Cardiac muscle cell (in vitro differentiated cells and primary cell): ENCODE data around the gene BFSP1. TPM values are rescaled to one million over a fixed set of nuclear protein-coding genes. Genes with fewer than 3 reads are reported as not detected.

Source experiments
- DNase-seq, 2 donors: peaks; one replicate each; pipeline versions ENCODE4 v3.0.0 to v3.0.0-alpha.2; 2010 to 2017; ENCODE audit warnings: low read depth in 1 of 2, low spot score in 1 of 2
- H3K27ac ChIP-seq: fragments of 200-600 bp; sonication (generic); 2 replicates; pipeline ENCODE4 v1.5.1; 2016
- H3K27me3 ChIP-seq: fragments of 200-600 bp; sonication (generic); 2 replicates; pipeline ENCODE4 v1.6.0; 2016; ENCODE audit warnings: control low read depth
- H3K36me3 ChIP-seq: fragments of 200-600 bp; sonication (generic); 2 replicates; pipeline ENCODE4 v1.5.1; 2016; ENCODE audit warnings: control low read depth
- H3K4me1 ChIP-seq: fragments of 200-600 bp; sonication (generic); 2 replicates; pipeline ENCODE4 v1.8.1; 2017; ENCODE audit warnings: low read depth, mild to moderate bottlenecking, mixed run types
- H3K4me3 ChIP-seq: fragments of 200-600 bp; sonication (generic); 2 replicates; pipeline ENCODE4 v1.5.1; 2016; ENCODE audit warnings: mild to moderate bottlenecking
- H3K9me3 ChIP-seq: fragments of 200-600 bp; sonication (generic); 2 replicates; pipeline ENCODE4 v1.5.1; 2017; ENCODE audit warnings: low read depth, mild to moderate bottlenecking, control low read depth
- polyA plus RNA-seq: library from polyadenylated mRNA; unstranded; fragments of >200 nt; fragmentation: Nextera tagmentation; extraction: Ambion mirVana; gene quantifications from 2 replicates; pipeline ENCODE4 v1.2.1, GENCODE V29; 2016
- total RNA-seq: library from RNA; depleted of rRNA; stranded (reverse); fragments of >200 nt; gene quantifications from 2 replicates; pipeline ENCODE4 v1.2.3, GENCODE V29; 2016
- TF ChIP-seq, protein P1 (sequence below): IDR thresholded peaks from 2 replicates; pipeline ENCODE4 v1.5.1; 2012; ENCODE audit warnings: low read depth, mild to moderate bottlenecking, low read length

Gene BFSP1
- total and polyA plus RNA-seq, 2 experiments from 2014 or later: 5.3 to 7.1 TPM

DNA sequence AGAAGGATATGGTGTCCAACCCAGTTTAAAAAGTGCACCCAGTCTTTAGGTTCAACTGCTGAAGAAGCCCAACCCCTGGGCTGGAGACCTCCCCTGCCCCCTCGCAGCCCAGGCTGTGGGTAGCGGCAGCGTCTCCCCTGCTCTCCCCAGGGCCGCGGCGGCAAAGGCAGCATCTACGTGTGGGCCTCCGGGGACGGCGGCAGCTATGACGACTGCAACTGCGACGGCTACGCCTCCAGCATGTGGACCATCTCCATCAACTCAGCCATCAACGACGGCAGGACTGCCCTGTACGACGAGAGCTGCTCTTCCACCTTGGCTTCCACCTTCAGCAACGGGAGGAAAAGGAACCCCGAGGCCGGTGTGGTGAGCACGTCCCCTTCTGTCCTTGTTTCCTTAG is 77.6 kb downstream of the BFSP1 start:
- Histone ChIP-seq H3K36me3 (no peaks in the 10 kb centered on the region), H3K27me3 (no peaks in the 10 kb centered on the region), H3K4me1 (no peaks in the 10 kb centered on the region), H3K27ac (no peak overlapping the region), H3K9me3 (no peaks in the 10 kb centered on the region), H3K4me3 (no peak overlapping the region)
- TF ChIP-seq, protein P1, sequence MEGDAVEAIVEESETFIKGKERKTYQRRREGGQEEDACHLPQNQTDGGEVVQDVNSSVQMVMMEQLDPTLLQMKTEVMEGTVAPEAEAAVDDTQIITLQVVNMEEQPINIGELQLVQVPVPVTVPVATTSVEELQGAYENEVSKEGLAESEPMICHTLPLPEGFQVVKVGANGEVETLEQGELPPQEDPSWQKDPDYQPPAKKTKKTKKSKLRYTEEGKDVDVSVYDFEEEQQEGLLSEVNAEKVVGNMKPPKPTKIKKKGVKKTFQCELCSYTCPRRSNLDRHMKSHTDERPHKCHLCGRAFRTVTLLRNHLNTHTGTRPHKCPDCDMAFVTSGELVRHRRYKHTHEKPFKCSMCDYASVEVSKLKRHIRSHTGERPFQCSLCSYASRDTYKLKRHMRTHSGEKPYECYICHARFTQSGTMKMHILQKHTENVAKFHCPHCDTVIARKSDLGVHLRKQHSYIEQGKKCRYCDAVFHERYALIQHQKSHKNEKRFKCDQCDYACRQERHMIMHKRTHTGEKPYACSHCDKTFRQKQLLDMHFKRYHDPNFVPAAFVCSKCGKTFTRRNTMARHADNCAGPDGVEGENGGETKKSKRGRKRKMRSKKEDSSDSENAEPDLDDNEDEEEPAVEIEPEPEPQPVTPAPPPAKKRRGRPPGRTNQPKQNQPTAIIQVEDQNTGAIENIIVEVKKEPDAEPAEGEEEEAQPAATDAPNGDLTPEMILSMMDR: no peak
- DNase-seq: no peak

DNA sequence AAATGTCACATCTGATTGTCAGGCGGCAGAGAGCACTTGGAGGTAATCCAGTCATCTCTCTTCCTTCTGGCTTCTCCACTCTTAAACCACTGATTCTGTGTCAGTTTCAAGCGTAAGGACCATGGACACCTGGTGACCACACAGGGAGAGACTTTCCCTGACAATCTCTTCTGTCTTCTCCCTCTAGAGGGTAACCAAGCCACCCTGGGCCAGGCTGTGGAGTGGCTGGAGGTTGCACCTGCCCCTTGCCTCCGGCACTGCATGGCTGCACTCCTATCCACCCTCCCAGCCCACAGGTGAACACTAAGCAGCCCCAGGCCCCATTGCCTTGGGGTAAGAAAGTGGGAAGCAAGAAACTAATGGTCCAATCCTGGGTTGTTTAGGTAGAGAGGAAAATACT is 78.7 kb downstream of the BFSP1 start:
- H3K27me3 ChIP-seq: no peaks in the 10 kb centered on the region
- DNase-seq: no peak
- no peak overlapping the region for H3K4me3 ChIP-seq
- no peaks in the 10 kb centered on the region for H3K9me3 ChIP-seq
- H3K4me1 ChIP-seq: no peaks in the 10 kb centered on the region
- TF ChIP-seq, protein P1: no peak
- no peaks in the 10 kb centered on the region for H3K36me3 ChIP-seq
- no peak overlapping the region for H3K27ac ChIP-seq

DNA sequence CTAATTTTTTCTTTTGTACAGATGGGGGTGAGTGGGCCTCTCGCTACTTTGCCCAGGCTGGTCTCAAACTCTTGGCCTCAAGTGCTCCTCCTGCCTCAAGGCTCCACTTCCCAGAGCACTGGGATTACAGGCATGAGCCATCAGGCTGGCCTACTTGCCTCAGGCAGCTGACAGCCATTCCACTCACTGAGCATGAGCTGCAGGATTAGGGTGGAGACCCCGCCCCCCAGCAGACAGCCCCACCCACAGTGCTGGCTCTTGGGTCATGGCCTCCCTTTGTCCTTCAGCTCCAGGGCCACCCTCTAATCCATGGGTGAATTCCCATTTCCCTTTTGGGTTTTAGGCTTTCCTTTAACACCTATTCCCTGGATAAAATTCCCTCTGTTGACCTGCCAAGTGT is 82.1 kb downstream of the BFSP1 start:
- DNase-seq: no peak
- TF ChIP-seq, protein P1: no peak
- H3K27ac ChIP-seq: no peak overlapping the region

GRCh38 chr20:17448071-17448470 is 83.1 kb downstream of the BFSP1 start:
- TF ChIP-seq, protein P1: no peak
- no peaks in the 10 kb centered on the region for H3K9me3 ChIP-seq
- DNase-seq: no peak
- H3K36me3 ChIP-seq: no peaks in the 10 kb centered on the region
- H3K27me3 ChIP-seq: no peaks in the 10 kb centered on the region
- H3K4me3 ChIP-seq: no peak overlapping the region
- H3K4me1 ChIP-seq: no peaks in the 10 kb centered on the region
- no peak overlapping the region for H3K27ac ChIP-seq

More for the DNA sequence above, 82.1 kb downstream of the BFSP1 start:
- H3K9me3 ChIP-seq: no peaks in the 10 kb centered on the region
- no peaks in the 10 kb centered on the region for H3K36me3 ChIP-seq
- H3K27me3 ChIP-seq: no peaks in the 10 kb centered on the region
- no peaks in the 10 kb centered on the region for H3K4me1 ChIP-seq
- no peak overlapping the region for H3K4me3 ChIP-seq

GRCh38 chr20:17446171-17446570 is 85.0 kb downstream of the BFSP1 start:
- DNase-seq: no peak
- H3K36me3 ChIP-seq: no peaks in the 10 kb centered on the region
- TF ChIP-seq, protein P1: no peak
- H3K4me3 ChIP-seq: no peak overlapping the region
- H3K9me3 ChIP-seq: no peaks in the 10 kb centered on the region
- H3K27ac ChIP-seq: no peak overlapping the region
- no peaks in the 10 kb centered on the region for H3K27me3 ChIP-seq
- H3K4me1 ChIP-seq: no peaks in the 10 kb centered on the region

DNA sequence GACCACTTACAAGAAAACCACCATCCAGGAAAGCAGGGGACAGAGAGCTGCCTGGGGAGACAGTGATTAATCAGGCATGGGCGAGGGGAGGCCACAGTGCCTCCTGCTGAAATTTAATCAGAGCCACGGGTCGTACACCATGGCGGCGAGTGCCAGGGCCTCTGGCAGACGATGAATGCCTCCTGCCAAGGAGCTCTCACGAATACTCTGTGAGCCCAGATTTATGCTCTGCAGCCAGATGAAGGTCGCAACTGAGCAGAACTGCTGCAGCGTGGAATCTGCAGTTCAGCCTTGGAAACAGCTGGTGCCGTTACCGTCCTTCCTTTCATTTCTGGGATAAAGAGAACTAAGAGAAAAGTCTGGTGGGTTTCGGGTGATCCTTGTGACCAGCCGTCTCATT is 85.6 kb downstream of the BFSP1 start:
- TF ChIP-seq, protein P1: no peak
- no peak overlapping the region for H3K4me3 ChIP-seq
- H3K4me1 ChIP-seq: no peaks in the 10 kb centered on the region
- no peaks in the 10 kb centered on the region for H3K9me3 ChIP-seq
- H3K27me3 ChIP-seq: no peaks in the 10 kb centered on the region
- H3K27ac ChIP-seq: no peak overlapping the region
- no peaks in the 10 kb centered on the region for H3K36me3 ChIP-seq
- no peak for DNase-seq
